Testis (tissue), 3 donors: Measurements from ENCODE around the gene FARP1. TPM values are rescaled to one million over a fixed set of nuclear protein-coding genes. Genes with fewer than 3 reads are reported as not detected.
"Not testable (repeated sequence)": the region's sequence is repeated elsewhere in the genome, so short reads cannot be mapped to it uniquely, and the experiment has no call there.

Source experiments
- DNase-seq: peaks from one replicate; pipeline ENCODE4 v3.0.0-alpha.2; 2019
- H3K27ac ChIP-seq, 2 donors: fragments of 200-600 bp; sonication (generic); one replicate each; pipeline ENCODE4 v1.5.1; 2019
- H3K27me3 ChIP-seq: fragments of 200-600 bp; sonication (generic); one replicate; pipeline ENCODE4 v1.5.1; 2019
- H3K36me3 ChIP-seq: fragments of 200-600 bp; sonication (generic); one replicate; pipeline ENCODE4 v1.5.1; 2017; ENCODE audit warnings: low read depth; ENCODE audit errors: missing control alignments
- H3K4me1 ChIP-seq: fragments of 200-600 bp; sonication (generic); one replicate; pipeline ENCODE4 v1.5.1; 2019
- H3K4me3 ChIP-seq, 2 donors: fragments of 200-600 bp; sonication (generic); one replicate each; pipeline ENCODE4 v1.5.1; 2017 to 2019
- H3K9me3 ChIP-seq: fragments of 200-600 bp; sonication (generic); one replicate; pipeline ENCODE4 v1.5.1; 2017
- POLR2A ChIP-seq: fragments of 450-650 bp; IDR thresholded peaks from one replicate; pipeline ENCODE4 v1.6.1; 2017; ENCODE audit warnings: antibody characterized with exemption, mild to moderate bottlenecking, moderate library complexity
- WGBS, 2 donors: methylation state at CpG; one replicate each; pipeline ENCODE4 v1.1.5; 2018; 5-methylcytosine and 5-hydroxymethylcytosine counted together
- intact Hi-C: fragments of 100-400 bp; cut with DNase I; formaldehyde crosslinking; loops from one replicate; pipeline ENCODE4 v1.15.1; 2023; ENCODE audit warnings: low total_unique reads
- polyA plus RNA-seq: library from polyadenylated mRNA; stranded (reverse); fragments of 350-450 nt; fragmentation: Illumina TruSeq; extraction: RNeasy Lipid Tissue Mini Kit (QIAGEN cat#74804); gene quantifications from one replicate; pipeline ENCODE4 v1.2.3, GENCODE V29; 2014; ENCODE audit warnings: low read depth, low replicate concordance; ENCODE audit not compliant: insufficient read depth
- total RNA-seq, 2 donors: library from RNA; depleted of rRNA; stranded (reverse); fragments of >200 nt; gene quantifications; one replicate each; pipeline ENCODE4 v1.2.3, GENCODE V29; 2016
- TF ChIP-seq, protein P1 (sequence below), 3 experiments: fragments of 450-650 bp in 2 of 3; fragments of 200-600 bp in 1 of 3; sonication (generic) in 1 of 3; IDR thresholded peaks; one replicate each; pipeline ENCODE4 v1.5.1; 2016 to 2019; ENCODE audit warnings: antibody characterized with exemption in 3 of 3, mild to moderate bottlenecking in 2 of 3, moderate library complexity in 1 of 3

The FARP1 gene
- total and polyA plus RNA-seq, 3 donors from 2014 or later: 54.0 to 130 (median 69.1) TPM

DNA sequence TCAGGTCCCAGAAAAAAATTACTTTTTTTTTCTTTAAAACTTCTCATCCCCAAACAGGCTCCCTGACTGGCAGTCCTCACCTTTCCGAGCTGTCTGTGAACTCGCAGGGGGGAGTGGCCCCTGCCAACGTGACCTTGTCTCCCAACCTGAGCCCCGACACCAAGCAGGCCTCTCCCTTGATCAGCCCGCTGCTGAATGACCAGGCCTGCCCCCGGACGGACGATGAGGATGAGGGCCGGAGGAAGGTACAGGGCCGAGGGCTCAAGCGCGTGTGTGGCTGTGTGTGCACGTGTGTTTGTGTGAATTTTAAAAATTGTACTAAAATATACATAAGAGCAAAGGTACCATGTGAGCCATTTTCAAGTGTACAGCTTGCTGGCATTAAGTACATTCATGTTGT, 266.4 kb downstream of the FARP1 start:
- Histone ChIP-seq H3K27ac (no peak overlapping the region), H3K36me3 (no peaks in the 10 kb centered on the region), H3K4me3 (no peak overlapping the region), H3K9me3 (no peaks in the 10 kb centered on the region), H3K27me3 (no peaks in the 10 kb centered on the region), H3K4me1 (no peaks in the 10 kb centered on the region)
- WGBS, 2 donors: 92% methylated on average over 13 of the region's 13 CpGs
- intact Hi-C loops: no loop called here
- no peak for DNase-seq
- TF ChIP-seq, protein P1, sequence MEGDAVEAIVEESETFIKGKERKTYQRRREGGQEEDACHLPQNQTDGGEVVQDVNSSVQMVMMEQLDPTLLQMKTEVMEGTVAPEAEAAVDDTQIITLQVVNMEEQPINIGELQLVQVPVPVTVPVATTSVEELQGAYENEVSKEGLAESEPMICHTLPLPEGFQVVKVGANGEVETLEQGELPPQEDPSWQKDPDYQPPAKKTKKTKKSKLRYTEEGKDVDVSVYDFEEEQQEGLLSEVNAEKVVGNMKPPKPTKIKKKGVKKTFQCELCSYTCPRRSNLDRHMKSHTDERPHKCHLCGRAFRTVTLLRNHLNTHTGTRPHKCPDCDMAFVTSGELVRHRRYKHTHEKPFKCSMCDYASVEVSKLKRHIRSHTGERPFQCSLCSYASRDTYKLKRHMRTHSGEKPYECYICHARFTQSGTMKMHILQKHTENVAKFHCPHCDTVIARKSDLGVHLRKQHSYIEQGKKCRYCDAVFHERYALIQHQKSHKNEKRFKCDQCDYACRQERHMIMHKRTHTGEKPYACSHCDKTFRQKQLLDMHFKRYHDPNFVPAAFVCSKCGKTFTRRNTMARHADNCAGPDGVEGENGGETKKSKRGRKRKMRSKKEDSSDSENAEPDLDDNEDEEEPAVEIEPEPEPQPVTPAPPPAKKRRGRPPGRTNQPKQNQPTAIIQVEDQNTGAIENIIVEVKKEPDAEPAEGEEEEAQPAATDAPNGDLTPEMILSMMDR (IDR thresholded peaks at IDR 0.05): no peak
- no peak for TF ChIP-seq POLR2A

DNA sequence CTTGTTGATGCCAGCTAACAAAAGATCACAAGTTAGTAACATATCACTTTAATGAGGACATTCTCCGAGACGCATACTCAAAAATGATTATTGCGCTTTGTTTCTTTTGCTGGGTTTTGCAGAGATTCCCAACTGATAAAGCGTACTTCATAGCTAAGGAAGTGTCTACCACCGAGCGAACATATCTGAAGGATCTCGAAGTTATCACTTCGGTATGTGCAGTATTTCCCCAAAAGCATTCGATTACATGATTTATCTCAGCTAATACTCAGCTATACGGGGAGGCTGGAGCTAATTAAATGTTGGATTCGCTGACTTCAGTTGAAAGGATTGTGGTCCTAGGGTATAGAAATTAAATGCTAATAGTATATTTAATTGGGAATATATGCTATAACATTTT, 267.7 kb downstream of the FARP1 start:
- Histone ChIP-seq H3K27ac (no peak overlapping the region), H3K36me3 (no peaks in the 10 kb centered on the region), H3K4me3 (no peak overlapping the region), H3K4me1 (no peaks in the 10 kb centered on the region), H3K27me3 (no peaks in the 10 kb centered on the region), H3K9me3 (no peaks in the 10 kb centered on the region)
- 87 to 89% methylated on average over 11 of the region's 11 CpGs for WGBS, 2 donors
- DNase-seq: no peak
- no peak for TF ChIP-seq POLR2A
- TF ChIP-seq, protein P1 (IDR thresholded peaks at IDR 0.05): no peak
- intact Hi-C loops: no loop called here

DNA sequence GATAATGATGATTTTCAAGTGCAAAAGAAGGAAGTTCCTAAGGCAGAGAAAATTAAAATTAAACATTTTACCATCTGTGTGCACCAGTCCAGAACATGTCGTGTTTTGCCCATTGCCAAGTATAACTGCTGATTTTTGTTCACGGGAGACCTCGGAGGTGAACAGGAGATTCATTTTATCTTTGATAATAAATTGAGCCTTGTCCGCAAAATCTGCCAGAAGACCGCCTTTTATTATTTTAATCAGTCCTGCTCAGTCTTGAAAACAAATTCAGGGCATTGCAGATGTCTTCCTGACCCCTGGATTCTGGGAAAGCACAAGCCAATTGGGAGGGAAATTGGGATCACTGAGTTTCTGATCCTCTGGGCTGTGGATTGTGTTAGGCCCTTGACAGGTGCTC, 268.1 kb downstream of the FARP1 start:
- TF ChIP-seq POLR2A: no peak
- TF ChIP-seq, protein P1 (IDR thresholded peaks at IDR 0.05): no peak
- WGBS, 2 donors: 91 to 93% methylated on average over 5 of the region's 5 CpGs
- H3K4me3 ChIP-seq: no peak overlapping the region
- no peak overlapping the region for H3K27ac ChIP-seq
- no peaks in the 10 kb centered on the region for H3K27me3 ChIP-seq
- H3K9me3 ChIP-seq: no peaks in the 10 kb centered on the region
- DNase-seq: no peak
- intact Hi-C loops: no loop called here
- H3K36me3 ChIP-seq: no peaks in the 10 kb centered on the region
- no peaks in the 10 kb centered on the region for H3K4me1 ChIP-seq

DNA sequence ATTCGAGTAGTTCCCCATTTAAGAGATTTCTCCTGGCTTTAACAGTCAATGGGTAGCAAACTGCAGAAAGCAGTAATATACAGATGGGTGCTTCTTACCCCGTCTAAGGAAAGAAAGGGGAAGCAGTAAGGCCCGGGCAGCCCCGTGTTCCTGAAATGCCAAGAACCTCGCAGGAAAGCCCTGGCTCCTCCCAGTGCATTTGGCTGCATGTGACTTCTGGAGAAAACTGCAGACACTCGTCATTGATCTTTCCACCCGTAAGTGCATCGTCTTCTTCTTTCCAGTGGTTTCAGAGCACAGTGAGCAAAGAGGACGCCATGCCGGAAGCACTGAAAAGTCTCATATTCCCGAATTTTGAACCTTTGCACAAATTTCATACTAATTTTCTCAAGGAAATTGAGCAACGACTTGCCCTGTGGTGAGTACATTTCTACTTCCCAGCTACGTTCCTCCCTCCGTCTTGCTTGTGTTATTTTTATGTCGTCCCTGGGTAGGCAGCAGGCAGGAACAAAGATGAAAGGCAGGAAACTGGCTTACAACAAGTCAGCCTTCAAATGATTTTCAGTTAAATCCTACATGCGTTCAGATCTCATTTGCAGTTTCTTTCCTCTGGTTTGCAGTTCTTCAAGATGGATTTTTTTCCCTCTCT, 268.8 kb downstream of the FARP1 start:
- WGBS, 2 donors: 74 to 85% methylated on average over 16 of the region's 16 CpGs
- Histone ChIP-seq H3K9me3 (no peaks in the 10 kb centered on the region), H3K36me3 (no peaks in the 10 kb centered on the region), H3K27ac (no peak overlapping the region), H3K4me1 (no peaks in the 10 kb centered on the region), H3K4me3 (no peak overlapping the region), H3K27me3 (no peaks in the 10 kb centered on the region)
- intact Hi-C loops: no loop called here
- DNase-seq: peak; percentile 25
- TF ChIP-seq, protein P1 (IDR thresholded peaks at IDR 0.05): no peak
- no peak for TF ChIP-seq POLR2A

DNA sequence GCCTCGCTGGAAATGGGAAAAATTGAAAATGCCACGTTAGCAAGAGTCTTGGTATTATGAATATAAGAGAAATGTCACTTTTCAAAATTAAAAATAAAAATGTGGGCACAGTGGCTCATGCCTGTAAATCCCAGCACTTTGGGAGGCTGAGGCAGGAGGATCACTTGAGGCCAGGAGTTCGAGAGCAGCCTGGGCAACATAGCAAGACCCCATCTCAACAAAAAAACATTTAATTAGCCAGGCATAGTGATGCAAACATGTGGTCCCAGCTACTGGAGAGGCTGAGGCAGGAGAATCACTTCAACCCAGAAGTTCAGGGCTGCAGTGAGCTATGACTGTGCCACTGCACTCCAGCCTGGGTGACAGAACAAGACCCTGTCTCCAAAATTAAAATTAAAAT, 270.4 kb downstream of the FARP1 start:
- H3K4me1 ChIP-seq, H3K4me3 ChIP-seq, H3K27ac ChIP-seq, H3K27me3 ChIP-seq, H3K9me3 ChIP-seq, DNase-seq, intact Hi-C loops, H3K36me3 ChIP-seq: not testable (repeated sequence)
- WGBS, 2 donors: 100% methylated on average over 3 of the region's 3 CpGs
